Stimulated activated naive CD4-positive, alpha-beta T cell treated with Interleukin-2 at 50 U/mL for 16 hours (primary cell): ENCODE data around the gene MUC6.

Source experiments
- DNase-seq: peaks from one replicate; lab custom pipeline; 2025; lab: John Stamatoyannopoulos, UW

Gene MUC6

GRCh38 chr11:967995-968751 lies 68.3 kb downstream of the MUC6 start:
- no peak for DNase-seq

- DNase-seq = no peak
These were observed 71.2 kb downstream of the MUC6 start for GRCh38 chr11:965206-965775.

- DNase-seq = no peak
These were observed 72.7 kb downstream of the MUC6 start for GRCh38 chr11:963852-964251.
